Ureter (tissue), 1 donor: ENCODE data around the gene SYNE4. TPM values are rescaled to one million over a fixed set of nuclear protein-coding genes. Genes with fewer than 3 reads are reported as not detected.
"Not testable (repeated sequence)": the region's sequence is repeated elsewhere in the genome, so short reads cannot be mapped to it uniquely, and the experiment has no call there.

Experiments
- DNase-seq: peaks from one replicate; pipeline ENCODE4 v3.0.0-alpha.2; 2020; ENCODE audit warnings: low spot score
- total RNA-seq: library from RNA; stranded (reverse); gene quantifications from one replicate; pipeline ENCODE4 v1.2.4, GENCODE V29; 2023
- donor health status: DM: yes; HTN: yes; CAD: no.

The SYNE4 gene
- total RNA-seq, 1 donor from 2014 or later, result 4.1 TPM

- no peak for DNase-seq
Observed at GRCh38 chr19:35990156-35990555, 18.5 kb downstream of the SYNE4 start.

DNA sequence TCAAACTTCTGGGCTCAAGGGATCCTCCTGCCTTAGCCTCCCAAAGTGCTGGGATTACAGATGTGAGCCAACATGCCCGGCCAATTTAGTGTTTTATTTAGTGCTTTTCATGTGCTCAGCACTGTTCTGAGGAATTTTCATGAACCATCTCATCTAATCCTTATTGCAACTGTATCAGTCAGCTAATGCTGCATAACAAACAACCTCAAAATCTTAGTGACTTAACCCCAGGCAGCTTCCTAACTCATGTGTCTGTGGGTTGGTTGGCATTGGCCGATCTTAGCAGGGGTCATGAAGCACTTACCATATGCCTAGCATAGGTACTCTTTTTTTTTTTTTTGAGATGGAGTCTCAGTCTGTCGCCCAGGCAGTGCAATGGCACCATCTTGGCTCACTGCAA is 19.8 kb downstream of the SYNE4 start:
- DNase-seq, result no peak

DNA sequence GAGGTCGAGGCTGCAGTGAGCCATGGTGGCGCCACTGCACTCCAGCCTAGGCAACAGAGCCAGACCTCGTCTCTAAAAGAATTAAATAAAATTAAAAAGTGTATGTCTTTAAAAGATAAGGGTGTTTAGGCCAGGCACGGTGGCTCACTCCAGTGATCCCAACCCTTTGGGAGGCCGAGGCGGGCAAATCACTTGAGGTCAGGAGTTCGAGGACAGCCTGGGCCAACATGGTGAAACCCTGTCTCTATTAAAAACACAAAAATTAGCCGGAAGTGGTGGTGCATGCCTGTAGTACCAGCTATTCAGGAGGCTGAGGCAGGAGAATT is 21.1 kb downstream of the SYNE4 start:
- no peak for DNase-seq

DNA sequence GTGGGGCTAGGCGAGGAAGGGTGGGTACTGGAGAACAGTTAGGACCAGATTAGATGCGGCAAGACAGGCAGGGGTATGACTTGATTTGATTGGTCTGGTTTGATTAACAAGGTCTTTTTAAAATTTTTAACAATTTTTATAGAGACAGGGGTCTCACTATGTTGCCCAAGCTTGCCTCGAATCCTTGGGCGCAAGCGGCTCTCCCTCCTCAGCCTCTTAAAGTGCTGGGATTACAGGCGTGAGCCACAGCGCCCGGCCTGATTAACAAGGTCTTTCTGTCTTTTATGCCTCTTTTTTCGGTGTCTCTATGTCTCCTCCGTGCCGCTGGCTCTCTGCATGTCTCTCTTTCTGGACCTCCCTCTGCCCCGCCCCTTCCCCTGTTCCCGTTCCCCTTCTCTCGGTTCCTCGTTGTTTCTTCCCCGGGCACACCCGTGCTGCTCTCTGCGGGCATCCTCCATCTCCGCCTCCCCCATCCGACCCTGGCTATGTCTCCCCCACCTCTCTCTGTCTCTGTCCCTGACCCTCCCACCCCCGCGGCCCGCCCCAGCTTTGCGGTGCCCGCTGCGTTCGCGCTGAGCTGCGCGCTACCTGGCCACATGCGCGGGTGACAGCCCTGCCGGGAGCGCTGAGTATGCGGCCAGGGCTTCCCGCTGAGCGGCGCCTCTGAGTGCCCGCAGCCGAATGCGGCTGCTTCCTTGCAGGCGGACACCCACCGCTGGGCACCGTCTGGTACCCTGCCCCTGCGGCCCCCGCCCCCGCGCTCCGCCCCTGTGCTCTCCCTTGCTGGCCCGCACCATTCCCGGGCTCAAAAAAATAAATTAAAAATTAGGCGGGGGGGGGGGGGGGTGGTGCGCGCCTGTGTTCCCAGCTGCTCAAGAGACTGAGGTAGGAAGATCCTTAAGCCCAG is 21.7 kb downstream of the SYNE4 start:
- DNase-seq, result no peak

DNA sequence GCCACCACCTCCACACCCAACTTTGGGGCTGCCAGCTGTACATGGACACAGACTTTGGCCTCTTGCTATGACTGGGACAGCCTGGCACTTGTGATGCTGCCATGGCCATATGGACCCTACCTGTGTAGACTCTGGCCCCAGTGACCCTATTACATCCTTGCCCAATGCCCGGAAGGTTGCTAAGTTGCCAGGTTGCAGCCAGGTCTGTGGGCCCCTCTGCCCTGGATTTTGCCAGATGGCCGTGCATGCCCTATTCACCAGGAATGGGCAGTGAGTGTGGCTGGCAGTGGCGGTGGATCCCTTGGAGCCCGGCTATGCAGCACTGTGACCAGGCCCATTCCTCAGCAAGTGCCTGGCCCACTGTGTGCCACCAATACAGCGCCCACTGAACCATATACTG is 22.5 kb downstream of the SYNE4 start:
- DNase-seq, result no peak

DNA sequence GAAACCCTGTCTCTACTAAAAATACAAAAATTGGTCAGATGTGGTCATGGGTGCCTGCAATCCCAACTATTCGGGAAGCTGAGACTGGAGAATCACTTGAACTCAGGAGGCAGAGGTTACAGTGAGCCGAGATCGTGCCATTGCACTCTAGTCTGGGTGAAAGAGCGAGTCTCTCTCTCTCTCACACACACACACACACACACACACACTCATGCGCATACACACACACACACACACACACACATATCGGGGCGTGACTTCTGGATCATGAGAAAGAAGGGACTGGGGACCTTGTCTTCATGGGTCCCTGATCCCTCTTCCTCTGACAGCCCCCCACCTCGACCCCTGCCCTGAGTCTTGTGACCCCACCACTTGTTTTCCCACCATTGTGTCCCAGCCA is 25.4 kb downstream of the SYNE4 start:
- DNase-seq, result no peak

DNA sequence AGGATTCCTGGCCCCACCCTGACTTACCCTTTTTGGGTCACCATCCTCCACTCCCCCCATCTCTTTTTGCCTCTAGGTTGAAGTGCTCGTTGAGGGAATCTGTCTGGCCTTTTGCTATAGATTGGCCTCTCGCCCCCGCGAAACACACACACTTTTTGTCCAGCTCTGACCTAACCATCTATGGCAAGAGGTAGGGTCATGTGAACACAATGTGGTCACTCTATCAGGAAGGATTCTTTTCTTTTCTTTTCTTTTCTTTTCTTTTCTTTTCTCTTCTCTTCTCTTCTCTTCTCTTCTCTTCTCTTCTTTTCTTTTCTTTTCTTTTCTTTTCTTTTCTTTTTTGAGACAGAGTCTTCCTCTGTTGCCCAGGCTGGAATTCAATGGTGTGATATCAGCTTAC is 27.6 kb downstream of the SYNE4 start:
- DNase-seq, result not testable (repeated sequence)

DNA sequence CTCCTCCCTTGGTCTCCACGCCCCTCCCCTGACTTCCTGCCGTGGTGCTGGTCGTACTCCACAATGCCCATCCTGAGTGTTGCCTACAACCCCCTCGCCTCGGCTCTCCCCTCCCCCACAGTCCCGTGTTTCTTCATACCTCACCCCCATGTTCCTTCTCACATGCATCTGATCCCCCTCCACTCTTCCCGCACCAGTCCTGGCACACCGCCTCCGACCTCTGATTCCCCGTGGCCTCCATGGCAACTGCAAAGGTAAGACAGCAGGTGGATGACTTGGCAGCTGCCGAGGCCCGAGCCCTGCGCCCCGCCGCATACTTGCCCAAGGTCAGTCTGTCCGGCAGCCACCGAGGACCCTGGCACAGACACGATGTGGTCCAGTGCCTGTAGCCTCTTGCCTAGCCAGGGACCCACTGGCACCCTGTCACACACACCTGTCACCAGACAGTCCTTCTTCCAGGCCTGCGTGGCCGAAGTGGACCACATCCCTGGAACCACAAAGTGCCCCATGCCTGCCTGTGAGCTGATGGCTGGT is 29.7 kb downstream of the SYNE4 start:
- no peak for DNase-seq

DNA sequence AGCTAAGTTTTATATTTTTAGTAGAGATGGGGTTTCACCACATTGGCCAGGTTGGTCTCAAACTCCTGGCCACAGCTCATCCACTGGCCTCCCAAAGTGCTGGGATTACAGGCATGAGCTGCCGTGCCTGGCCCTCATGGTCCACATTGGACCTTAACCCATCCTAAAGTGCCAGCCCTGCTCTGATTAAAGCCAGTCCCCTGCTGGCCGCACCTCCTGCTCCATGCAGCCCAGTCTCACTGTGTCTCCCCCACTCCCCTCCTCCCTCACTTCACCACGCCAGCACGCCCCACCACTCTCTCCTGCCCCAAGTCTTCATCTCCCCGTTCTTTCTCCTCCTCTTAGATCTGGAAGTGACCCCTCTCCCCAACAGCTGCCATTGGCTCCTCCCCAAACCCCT is 30.3 kb downstream of the SYNE4 start:
- DNase-seq, result no peak

DNA sequence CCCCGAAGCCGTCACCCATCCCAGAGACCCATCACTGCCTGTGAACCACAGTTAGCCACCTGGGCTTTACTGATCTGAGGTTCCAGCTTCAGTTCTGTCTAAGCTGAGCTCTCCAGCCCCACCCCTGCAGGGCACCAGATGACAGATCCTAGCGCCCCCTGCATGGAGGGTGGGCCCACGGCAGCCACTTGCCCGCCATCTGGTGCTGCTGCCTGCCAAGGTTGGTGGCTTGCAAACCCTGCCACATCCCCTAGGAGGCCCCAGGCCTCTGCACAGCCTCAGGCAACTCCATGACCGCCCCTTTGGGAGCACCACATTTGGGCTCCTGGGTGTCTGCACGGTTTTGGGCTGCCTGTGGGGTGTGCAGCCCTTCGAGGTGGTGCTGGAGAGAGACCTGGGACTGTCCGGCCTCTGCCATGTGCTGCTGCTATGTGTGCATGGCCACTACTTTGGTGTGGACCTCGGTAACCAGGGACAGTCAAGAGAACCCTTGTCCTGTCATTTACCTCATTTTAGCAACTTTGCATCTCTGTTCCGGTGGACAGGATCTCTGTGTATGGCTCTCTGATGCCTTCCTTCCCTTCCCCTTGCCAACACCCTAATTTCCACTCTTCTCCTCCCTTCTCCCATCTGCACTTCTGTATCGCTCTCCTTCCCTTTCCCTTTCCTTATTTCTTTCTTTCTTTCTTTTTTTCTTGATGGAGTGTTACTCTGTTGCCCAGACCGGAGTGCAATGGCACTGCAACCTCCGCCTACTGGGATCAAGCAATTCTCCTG is 31.0 kb downstream of the SYNE4 start:
- no peak for DNase-seq

GRCh38 chr19:35975608-35976214 is 32.9 kb downstream of the SYNE4 start:
- no peak for DNase-seq

DNA sequence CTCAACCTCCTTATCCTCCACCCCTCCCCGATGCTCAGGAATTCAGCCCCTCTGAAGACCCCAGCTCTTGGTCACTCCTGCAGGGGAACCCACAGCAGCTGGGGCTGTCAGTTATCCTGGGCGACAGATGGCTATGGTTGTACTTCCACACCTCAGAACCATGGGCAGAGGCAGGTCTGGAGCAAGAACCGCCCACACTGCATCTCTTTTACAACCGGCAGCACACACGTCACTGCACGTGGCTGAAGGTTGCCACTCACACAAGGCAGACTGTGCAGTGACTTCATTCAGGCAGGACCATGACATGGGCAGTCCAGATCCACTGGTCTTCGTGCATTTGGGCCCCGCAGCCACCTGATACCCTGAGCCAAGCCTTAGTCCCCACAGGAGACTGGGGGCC is 35.1 kb downstream of the SYNE4 start:
- no peak for DNase-seq

- DNase-seq, result no peak
Observed at GRCh38 chr19:35966771-35967170, 41.8 kb downstream of the SYNE4 start.

DNA sequence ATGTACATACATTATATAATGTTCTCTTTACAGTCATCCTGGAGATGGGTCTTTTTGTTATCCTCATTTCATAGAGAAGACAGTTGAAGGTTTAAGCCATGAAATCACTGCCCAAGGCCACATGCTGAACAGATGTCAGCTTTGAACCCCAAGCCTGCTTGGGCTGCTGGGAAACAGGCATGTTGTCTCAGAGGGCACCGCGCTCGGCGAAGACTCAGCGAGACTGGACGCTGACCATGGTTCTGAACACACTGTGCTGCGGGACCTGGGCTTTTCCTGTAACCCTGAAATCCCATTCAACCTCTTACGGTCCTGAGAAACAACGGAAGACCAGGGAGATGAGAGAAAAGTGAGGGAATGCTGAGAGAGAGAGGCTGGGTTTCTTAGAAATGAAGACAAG is 45.1 kb downstream of the SYNE4 start:
- DNase-seq, result no peak

DNA sequence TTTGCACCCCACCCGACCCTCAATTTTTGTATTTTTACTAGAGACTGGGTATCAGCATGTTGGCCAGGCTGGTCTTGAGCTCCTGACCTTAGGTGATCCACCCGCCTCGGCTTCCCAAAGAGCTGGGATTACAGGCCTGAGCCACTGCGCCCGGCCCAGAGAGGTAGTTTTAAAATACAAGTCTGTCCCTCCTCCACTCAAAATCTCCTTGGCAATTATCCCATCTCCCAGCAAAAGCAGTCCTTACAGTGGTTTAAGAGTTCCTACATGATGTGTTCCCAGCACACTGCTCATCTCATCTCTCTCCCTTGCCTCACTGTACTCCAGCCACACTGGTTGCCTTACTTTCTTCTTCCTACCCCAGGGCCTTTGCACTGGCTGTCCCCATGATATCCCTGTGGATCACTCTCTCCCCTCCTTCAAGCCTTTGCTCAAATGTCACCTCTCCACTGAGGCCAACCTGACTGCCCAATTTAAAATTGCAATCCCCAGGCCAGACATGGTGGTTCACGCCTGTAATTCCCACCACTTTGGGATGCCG is 48.1 kb downstream of the SYNE4 start:
- DNase-seq, result no peak

- DNase-seq, result no peak
Observed at GRCh38 chr19:35959968-35960320, 48.7 kb downstream of the SYNE4 start.

- DNase-seq, result no peak
Observed at GRCh38 chr19:35959040-35959967, 49.3 kb downstream of the SYNE4 start.

- DNase-seq, result no peak
Observed at GRCh38 chr19:35958660-35959039, 50.0 kb downstream of the SYNE4 start.

GRCh38 chr19:35957411-35957810 is 51.2 kb downstream of the SYNE4 start:
- DNase-seq, result not testable (repeated sequence)

GRCh38 chr19:35955881-35956634 is 52.6 kb downstream of the SYNE4 start:
- no peak for DNase-seq
